Endodermal cell (in vitro differentiated cells): ENCODE measurements around the gene ABCC5. TPM values are rescaled to one million over a fixed set of nuclear protein-coding genes. Genes with fewer than 3 reads are reported as not detected.

Source experiments
- DNase-seq: peaks from one replicate; pipeline ENCODE4 v3.0.0-alpha.2; 2017
- H3K27ac ChIP-seq: 2 replicates; pipeline ENCODE4 v1.5.1; 2013; ENCODE audit warnings: mild to moderate bottlenecking, low read depth, low read length, moderate library complexity
- H3K27me3 ChIP-seq: 2 replicates; pipeline ENCODE4 v1.6.1; 2013; ENCODE audit warnings: mild to moderate bottlenecking, low read length, moderate library complexity; ENCODE audit not compliant: insufficient read depth, control insufficient read depth, poor library complexity, severe bottlenecking
- H3K36me3 ChIP-seq: 2 replicates; pipeline ENCODE4 v1.7.0; 2013; ENCODE audit warnings: mild to moderate bottlenecking, low read length, moderate library complexity; ENCODE audit not compliant: control insufficient read depth, insufficient read depth
- H3K4me1 ChIP-seq: one replicate; pipeline ENCODE4 v1.7.0; 2013; ENCODE audit warnings: low read length; ENCODE audit not compliant: control insufficient read depth, insufficient read depth
- H3K4me3 ChIP-seq: 2 replicates; pipeline ENCODE4 v1.5.1; 2013; ENCODE audit warnings: mild to moderate bottlenecking, low read length, moderate library complexity
- H3K9ac ChIP-seq: 2 replicates; pipeline ENCODE4 v1.6.1; 2013; ENCODE audit warnings: mild to moderate bottlenecking, low read length, moderate library complexity; ENCODE audit not compliant: poor library complexity, severe bottlenecking; ENCODE audit errors: extremely low read depth
- H3K9me3 ChIP-seq: 2 replicates; pipeline ENCODE4 v1.6.1; 2013; ENCODE audit warnings: mild to moderate bottlenecking, low read length, moderate library complexity; ENCODE audit not compliant: control insufficient read depth
- H3K27ac Mint-ChIP-seq: 2 replicates; pipeline ENCODE4 v1.8.0; 2020; ENCODE audit warnings: mixed read lengths
- H3K27me3 Mint-ChIP-seq: 2 replicates; pipeline ENCODE4 v1.8.0; 2021; ENCODE audit warnings: mild to moderate bottlenecking, mixed read lengths; ENCODE audit not compliant: insufficient read depth
- H3K36me3 Mint-ChIP-seq: 2 replicates; pipeline ENCODE4 v1.8.0; 2020; ENCODE audit warnings: low read depth, mixed read lengths
- H3K4me1 Mint-ChIP-seq: 2 replicates; pipeline ENCODE4 v1.8.0; 2020; ENCODE audit warnings: mixed read lengths
- H3K4me3 Mint-ChIP-seq: 2 replicates; pipeline ENCODE4 v1.8.0; 2020; ENCODE audit warnings: mild to moderate bottlenecking, moderate library complexity, mixed read lengths
- H3K9me3 Mint-ChIP-seq: 2 replicates; pipeline ENCODE4 v1.8.0; 2020; ENCODE audit warnings: mild to moderate bottlenecking, mixed read lengths
- WGBS, 2 experiments: methylation state at CpG; one replicate each; pipeline versions ENCODE4 v1.1.5 to v1.1.7; 2013; ENCODE audit warnings: missing lambda C conversion rate in 2 of 2, mixed read lengths in 1 of 2; ENCODE audit not compliant: insufficient coverage in 1 of 2, insufficient read length in 1 of 2; 5-methylcytosine and 5-hydroxymethylcytosine counted together
- total RNA-seq, 2 donors: library from RNA; stranded (reverse); fragmentation: NEBNext Ultra II Directional in 1 of 2; extraction: Animal tissue kit (Norgen Biotek cat#: 25700) in 1 of 2; gene quantifications; 2 replicates in 1 of 2; 3 replicates in 1 of 2; pipeline ENCODE4 v1.2.1, GENCODE V29; 2021
- TF ChIP-seq, protein P1 (sequence below): fragments of 200-600 bp; sonication (generic); conservative IDR thresholded peaks from 2 replicates; pipeline ENCODE4 v1.5.0; 2021; ENCODE audit warnings: antibody characterized with exemption, mild to moderate bottlenecking

Gene ABCC5
- total RNA-seq, 2 donors from 2014 or later = 32.8 to 35.7 TPM

DNA sequence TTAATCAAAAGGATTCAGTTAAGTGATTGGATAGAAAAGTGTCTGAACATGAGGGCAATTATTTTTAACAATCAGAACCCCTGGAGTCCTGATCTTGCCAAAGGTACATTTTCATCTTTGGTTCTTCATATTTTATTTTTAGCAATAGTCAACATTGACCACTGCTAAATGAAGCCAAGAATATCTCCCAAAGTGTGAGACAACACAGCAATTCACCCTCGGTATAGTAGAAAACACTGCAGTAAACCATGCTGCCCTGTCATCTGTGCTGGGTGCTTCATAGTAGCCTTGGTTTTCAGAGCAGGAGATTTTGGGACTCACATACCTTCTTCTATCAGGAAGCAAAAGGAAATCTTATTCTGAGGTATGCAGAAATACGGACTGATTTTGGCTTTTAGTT lies 85.8 kb downstream of the ABCC5 start:
- no peaks in the 10 kb centered on the region for H3K4me1 Mint-ChIP-seq
- H3K36me3 ChIP-seq = peaks cover 22% of the 10 kb centered on the region
- H3K4me3 ChIP-seq = no peak overlapping the region
- no peak overlapping the region for H3K9ac ChIP-seq
- H3K27ac Mint-ChIP-seq = no peak overlapping the region
- 90 to 100% methylated on average over 2 of the region's 2 CpGs for WGBS, 2 experiments
- no peaks in the 10 kb centered on the region for H3K27me3 ChIP-seq
- no peaks in the 10 kb centered on the region for H3K9me3 Mint-ChIP-seq
- no peak overlapping the region for H3K4me3 Mint-ChIP-seq
- no peak overlapping the region for H3K27ac ChIP-seq
- DNase-seq = no peak
- peaks cover 31% of the 10 kb centered on the region for H3K36me3 Mint-ChIP-seq
- no peaks in the 10 kb centered on the region for H3K9me3 ChIP-seq
- TF ChIP-seq, protein P1, sequence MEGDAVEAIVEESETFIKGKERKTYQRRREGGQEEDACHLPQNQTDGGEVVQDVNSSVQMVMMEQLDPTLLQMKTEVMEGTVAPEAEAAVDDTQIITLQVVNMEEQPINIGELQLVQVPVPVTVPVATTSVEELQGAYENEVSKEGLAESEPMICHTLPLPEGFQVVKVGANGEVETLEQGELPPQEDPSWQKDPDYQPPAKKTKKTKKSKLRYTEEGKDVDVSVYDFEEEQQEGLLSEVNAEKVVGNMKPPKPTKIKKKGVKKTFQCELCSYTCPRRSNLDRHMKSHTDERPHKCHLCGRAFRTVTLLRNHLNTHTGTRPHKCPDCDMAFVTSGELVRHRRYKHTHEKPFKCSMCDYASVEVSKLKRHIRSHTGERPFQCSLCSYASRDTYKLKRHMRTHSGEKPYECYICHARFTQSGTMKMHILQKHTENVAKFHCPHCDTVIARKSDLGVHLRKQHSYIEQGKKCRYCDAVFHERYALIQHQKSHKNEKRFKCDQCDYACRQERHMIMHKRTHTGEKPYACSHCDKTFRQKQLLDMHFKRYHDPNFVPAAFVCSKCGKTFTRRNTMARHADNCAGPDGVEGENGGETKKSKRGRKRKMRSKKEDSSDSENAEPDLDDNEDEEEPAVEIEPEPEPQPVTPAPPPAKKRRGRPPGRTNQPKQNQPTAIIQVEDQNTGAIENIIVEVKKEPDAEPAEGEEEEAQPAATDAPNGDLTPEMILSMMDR = no peak
- H3K4me1 ChIP-seq = no peaks in the 10 kb centered on the region
- H3K27me3 Mint-ChIP-seq = no peaks in the 10 kb centered on the region

DNA sequence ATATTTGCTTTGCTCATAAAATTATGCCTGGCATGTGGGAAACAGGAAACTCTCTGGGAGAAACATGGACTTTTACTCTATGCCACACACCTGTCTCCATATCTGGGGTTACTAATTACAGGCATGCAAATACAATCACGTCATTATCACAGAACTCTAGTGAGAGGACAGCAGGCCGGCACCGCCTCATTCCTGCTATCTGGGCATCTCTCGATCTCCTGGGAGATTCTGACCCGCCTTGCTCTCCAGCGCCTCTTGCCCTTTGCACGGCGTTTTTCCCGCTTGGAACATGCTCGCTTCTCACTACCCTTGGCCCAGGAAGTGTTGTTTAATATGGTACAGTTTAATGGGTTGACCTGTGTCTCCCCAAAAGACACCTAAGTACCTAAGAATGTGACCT lies 87.6 kb downstream of the ABCC5 start:
- no peaks in the 10 kb centered on the region for H3K4me1 Mint-ChIP-seq
- Histone ChIP-seq H3K9ac (no peak overlapping the region), H3K4me1 (no peaks in the 10 kb centered on the region), H3K27me3 (no peaks in the 10 kb centered on the region), H3K4me3 (no peak overlapping the region), H3K27ac (no peak overlapping the region), H3K36me3 (peaks cover 17% of the 10 kb centered on the region), H3K9me3 (no peaks in the 10 kb centered on the region)
- H3K27ac Mint-ChIP-seq = no peak overlapping the region
- H3K4me3 Mint-ChIP-seq = no peak overlapping the region
- peaks cover 29% of the 10 kb centered on the region for H3K36me3 Mint-ChIP-seq
- no peak for DNase-seq
- WGBS, 2 experiments = 87 to 90% methylated on average over 5 to 10 of the region's 10 CpGs
- no peaks in the 10 kb centered on the region for H3K9me3 Mint-ChIP-seq
- TF ChIP-seq, protein P1 = no peak
- no peaks in the 10 kb centered on the region for H3K27me3 Mint-ChIP-seq

GRCh38 chr3:183927059-183927458 lies 90.6 kb downstream of the ABCC5 start:
- no peaks in the 10 kb centered on the region for H3K9me3 Mint-ChIP-seq
- Histone ChIP-seq H3K27me3 (no peaks in the 10 kb centered on the region), H3K9me3 (no peaks in the 10 kb centered on the region), H3K9ac (no peak overlapping the region), H3K4me1 (no peaks in the 10 kb centered on the region), H3K27ac (no peak overlapping the region), H3K4me3 (no peak overlapping the region), H3K36me3 (peaks cover 20% of the 10 kb centered on the region)
- H3K4me3 Mint-ChIP-seq = no peak overlapping the region
- no peak for DNase-seq
- TF ChIP-seq, protein P1 = no peak
- H3K27me3 Mint-ChIP-seq = no peaks in the 10 kb centered on the region
- WGBS, 2 experiments = 90 to 97% methylated on average over 2 of the region's 3 CpGs
- peaks cover 39% of the 10 kb centered on the region for H3K36me3 Mint-ChIP-seq
- no peak overlapping the region for H3K27ac Mint-ChIP-seq
- H3K4me1 Mint-ChIP-seq = no peaks in the 10 kb centered on the region
